Coronary artery (tissue), 2 donors: Measurements from ENCODE around the gene DEPDC5.
A peak's percentile ranks its signal among the peaks of the same experiment; 100 is the strongest.

Experiments used
- DNase-seq: peaks from one replicate; pipeline ENCODE4 v3.0.0-alpha.2; 2017; ENCODE audit warnings: low spot score
- H3K27ac ChIP-seq, 2 donors: fragments of 200-600 bp; sonication (generic); one replicate each; pipeline ENCODE4 v1.5.1; 2016 to 2019
- H3K4me3 ChIP-seq: fragments of 200-600 bp; sonication (generic); 2 replicates; pipeline ENCODE4 v1.5.1; 2016; ENCODE audit warnings: mild to moderate bottlenecking, moderate library complexity
- TF ChIP-seq, protein P1 (sequence below): fragments of 200-600 bp; sonication (generic); IDR thresholded peaks from one replicate; pipeline ENCODE4 v1.5.1; 2019; ENCODE audit warnings: antibody characterized with exemption

The DEPDC5 gene

DNA sequence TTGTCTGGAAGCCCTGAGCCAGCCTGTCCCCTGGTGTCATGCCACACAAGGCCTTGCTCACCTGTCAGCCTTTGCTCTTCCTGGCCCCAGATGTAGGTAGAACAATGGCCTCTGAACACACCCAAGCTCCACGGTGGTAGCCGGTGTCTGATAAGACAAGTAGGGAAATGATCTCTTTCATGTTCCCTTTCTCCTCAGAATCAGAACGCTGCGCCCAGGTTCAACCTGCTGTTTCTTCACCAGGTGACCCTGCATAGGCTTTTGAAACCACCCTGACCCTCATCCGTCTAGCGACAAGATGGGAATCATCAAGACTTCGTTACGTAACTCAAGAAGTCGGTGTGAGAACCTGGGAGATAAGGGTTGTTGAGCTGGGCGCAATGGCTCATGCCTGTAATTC lies 161.8 kb downstream of the DEPDC5 start:
- Histone ChIP-seq H3K27ac (no peak overlapping the region), H3K4me3 (no peak overlapping the region)
- no peak for DNase-seq
- TF ChIP-seq, protein P1, sequence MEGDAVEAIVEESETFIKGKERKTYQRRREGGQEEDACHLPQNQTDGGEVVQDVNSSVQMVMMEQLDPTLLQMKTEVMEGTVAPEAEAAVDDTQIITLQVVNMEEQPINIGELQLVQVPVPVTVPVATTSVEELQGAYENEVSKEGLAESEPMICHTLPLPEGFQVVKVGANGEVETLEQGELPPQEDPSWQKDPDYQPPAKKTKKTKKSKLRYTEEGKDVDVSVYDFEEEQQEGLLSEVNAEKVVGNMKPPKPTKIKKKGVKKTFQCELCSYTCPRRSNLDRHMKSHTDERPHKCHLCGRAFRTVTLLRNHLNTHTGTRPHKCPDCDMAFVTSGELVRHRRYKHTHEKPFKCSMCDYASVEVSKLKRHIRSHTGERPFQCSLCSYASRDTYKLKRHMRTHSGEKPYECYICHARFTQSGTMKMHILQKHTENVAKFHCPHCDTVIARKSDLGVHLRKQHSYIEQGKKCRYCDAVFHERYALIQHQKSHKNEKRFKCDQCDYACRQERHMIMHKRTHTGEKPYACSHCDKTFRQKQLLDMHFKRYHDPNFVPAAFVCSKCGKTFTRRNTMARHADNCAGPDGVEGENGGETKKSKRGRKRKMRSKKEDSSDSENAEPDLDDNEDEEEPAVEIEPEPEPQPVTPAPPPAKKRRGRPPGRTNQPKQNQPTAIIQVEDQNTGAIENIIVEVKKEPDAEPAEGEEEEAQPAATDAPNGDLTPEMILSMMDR = no peak

DNA sequence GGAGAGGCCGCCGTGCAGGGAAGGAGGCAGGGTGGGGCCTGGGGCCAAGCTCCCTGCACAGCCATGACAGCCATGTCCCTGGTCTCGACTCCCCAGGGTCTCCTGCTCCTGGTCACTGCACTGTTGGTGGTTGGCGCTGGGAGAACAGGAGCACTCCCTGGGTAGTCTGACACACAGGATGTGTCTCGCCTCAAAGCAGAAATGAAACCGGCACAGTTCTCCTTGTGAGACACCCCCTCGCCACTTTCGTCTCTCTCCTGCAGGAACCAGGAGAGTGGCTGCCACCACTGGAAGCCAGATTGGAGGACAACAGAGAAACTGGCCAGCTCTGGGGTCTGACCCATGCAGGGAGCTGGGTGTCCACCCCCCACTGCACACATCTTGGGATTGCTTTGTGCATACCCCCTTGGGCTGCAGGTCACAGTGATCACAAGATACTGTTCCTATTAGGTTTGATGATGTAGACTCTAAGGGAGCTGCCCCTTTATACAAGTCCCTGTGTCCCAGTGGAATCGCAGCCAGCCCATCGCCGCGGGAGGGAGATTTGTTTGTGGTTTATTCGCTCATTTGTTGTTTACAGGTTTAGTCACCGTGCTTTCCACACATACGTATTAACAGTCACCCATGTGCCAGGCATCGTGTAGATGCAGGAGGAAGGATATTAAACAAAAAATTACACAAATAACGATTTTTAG lies 163.6 kb downstream of the DEPDC5 start:
- TF ChIP-seq, protein P1 = no peak
- Histone ChIP-seq H3K4me3 (no peak overlapping the region), H3K27ac (no peak overlapping the region)
- DNase-seq = no peak

DNA sequence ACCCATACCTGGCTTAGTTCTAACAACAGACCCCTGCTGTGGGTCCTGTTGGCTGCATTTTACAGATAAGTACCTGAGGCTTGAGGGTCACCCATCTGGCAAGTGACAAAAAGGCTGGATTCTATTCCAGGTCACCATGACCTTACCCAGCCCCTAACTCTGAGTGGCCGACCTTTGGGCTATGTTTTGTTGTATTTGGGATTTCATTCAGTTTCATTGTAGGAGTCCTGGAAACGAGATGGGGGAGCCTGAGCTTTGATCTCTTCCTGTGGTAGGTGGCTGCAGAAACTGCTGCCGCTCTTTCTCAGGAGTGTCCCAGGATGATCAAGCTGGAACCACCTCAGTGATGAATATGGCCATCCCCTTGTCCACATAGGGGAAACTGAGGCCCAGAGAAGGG lies 165.9 kb downstream of the DEPDC5 start:
- Histone ChIP-seq H3K27ac (no peak overlapping the region), H3K4me3 (no peak overlapping the region)
- TF ChIP-seq, protein P1 = no peak
- DNase-seq = no peak

DNA sequence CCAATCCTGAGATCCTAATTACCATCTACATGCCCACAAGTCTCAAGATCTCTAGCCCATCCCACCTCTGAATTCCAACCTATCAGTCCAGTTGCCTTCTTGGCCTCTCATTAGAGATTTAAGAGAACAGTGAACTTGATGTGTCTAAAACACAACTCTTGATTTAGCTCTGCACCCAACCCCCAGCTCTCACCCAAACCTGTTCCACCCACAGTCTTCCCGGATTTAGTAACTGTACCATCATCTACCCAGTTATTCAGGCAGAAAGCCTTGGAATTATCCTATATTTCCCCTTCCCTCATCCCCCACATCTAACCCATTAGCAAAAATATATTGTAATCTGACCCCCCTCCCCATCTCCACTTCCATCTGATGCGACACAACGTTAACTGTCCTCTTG lies 166.5 kb downstream of the DEPDC5 start:
- Histone ChIP-seq H3K27ac (no peak overlapping the region), H3K4me3 (no peak overlapping the region)
- DNase-seq = no peak
- TF ChIP-seq, protein P1 = no peak

DNA sequence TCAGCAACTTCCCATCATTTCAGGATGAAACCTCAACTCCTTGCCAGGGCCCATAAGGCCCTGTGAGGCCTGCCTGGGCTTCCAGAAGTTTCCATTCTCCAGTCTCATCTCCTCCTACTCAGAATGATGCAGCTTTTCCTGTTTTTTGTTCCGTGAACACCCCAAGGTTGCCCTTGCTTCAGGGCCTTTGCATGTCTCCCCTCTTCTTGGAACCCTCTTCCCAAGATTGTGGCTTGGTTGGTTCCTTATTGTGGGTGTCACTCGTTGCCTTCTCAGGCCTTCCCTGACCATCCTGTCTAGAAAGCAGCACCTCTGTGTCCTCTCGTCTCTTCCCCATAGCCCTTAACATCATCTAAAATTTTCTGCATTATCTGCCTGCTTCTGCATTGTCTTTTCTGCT lies 167.3 kb downstream of the DEPDC5 start:
- DNase-seq = no peak
- TF ChIP-seq, protein P1 = no peak
- no peak overlapping the region for H3K4me3 ChIP-seq
- no peak overlapping the region for H3K27ac ChIP-seq

DNA sequence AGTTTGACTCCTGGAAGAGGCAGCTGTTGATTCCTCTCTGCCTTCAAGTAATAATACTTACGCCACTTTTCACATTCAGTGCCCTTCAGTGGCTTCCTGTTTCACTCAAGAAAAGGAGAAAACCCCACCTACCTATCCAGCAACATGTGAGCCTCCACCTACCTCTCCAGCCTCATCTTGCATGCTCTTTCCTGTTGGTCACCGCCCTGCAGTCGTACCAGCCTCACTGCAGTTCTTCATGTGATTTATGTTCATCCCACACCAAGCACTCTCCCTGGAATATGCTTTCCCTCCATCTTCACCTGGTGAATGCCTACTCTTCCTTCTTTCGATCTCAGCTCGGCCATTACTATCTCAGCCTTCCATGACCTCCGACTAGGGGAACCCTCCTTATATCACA lies 168.7 kb downstream of the DEPDC5 start:
- H3K27ac ChIP-seq = peak overlapping the region in 1 of 2 donors; percentile 46
- H3K4me3 ChIP-seq = no peak overlapping the region
- TF ChIP-seq, protein P1 = no peak
- no peak for DNase-seq

DNA sequence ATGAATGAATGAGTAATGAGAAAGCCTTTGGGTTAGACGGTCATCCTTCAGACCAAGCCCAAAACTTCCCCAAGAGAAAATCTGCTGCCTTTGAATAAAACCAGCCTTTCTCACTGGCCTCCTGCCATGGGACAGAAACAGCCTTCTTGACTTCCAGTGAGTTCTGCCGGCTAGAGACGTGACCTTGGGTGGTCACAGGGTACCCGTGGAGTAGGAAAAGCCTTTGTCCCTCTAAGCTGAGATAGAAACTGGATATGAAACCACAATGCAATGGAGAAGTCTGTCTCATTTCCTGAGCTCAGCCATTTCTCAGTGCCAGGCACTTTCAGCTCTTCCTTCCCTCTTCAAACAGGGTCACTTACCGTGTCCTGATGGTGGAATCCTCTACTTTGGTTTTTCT lies 169.3 kb downstream of the DEPDC5 start:
- no peak overlapping the region for H3K4me3 ChIP-seq
- peak overlapping the region in 1 of 2 donors; percentile 46 for H3K27ac ChIP-seq
- TF ChIP-seq, protein P1 = no peak
- no peak for DNase-seq
